ENCODE data around the gene EIF4E2. TPM values are rescaled to one million over a fixed set of nuclear protein-coding genes. Genes with fewer than 3 reads are reported as not detected.
A peak's percentile ranks its signal among the peaks of the same experiment; 100 is the strongest.

Gene EIF4E2
- total RNA-seq, result 10 to 100 TPM; 51.7 to 55.7 TPM

- Mint-ChIP-seq H3K4me3 (peak within 1 kb of the TSS; percentile 97), H3K27me3 (no peaks in the 10 kb centered on the region), H3K4me1 (ENCODE audit: low read depth) (peaks cover 65% of the 10 kb centered on the region), H3K36me3 (peaks cover 40% of the 10 kb centered on the region), H3K27ac (peak within 1 kb of the TSS; percentile 97), H3K9me3 (peaks cover 6% of the 10 kb centered on the region)
- intact Hi-C loops (cut with micrococcal nuclease), result loop anchor here (1.0 to 10.0 kb wide), 3 partner anchors 147 to 766 kb away; partner anchors contain the start of genes COPS7B, GIGYF2 and PDE6D
- ChIA-PET POLR2A (interaction anchor here (0.7 to 1.0 kb wide), 3 partner anchors 11 to 509 kb away, joined by 3 to 4 read pairs (median 3); partner anchors contain the start of genes CHRNG and INPP5D), CTCF (interaction anchor here (0.6 to 1.1 kb wide), 2 partner anchors 15 to 55 kb away, joined by 3 read pairs; no protein-coding TSS in a partner anchor)
- peak; percentile 95 for DNase-seq
These were observed at the start of gene EIF4E2, which contains the start of gene TIGD1 for GRCh38 chr2:232550354-232551249. EIF4E2 (plus strand) TSS chr2:232550689; CDS start chr2:232550725, 36 bp downstream. TIGD1 (minus strand) TSS chr2:232550557; CDS start chr2:232549882, 675 bp downstream.

DNA sequence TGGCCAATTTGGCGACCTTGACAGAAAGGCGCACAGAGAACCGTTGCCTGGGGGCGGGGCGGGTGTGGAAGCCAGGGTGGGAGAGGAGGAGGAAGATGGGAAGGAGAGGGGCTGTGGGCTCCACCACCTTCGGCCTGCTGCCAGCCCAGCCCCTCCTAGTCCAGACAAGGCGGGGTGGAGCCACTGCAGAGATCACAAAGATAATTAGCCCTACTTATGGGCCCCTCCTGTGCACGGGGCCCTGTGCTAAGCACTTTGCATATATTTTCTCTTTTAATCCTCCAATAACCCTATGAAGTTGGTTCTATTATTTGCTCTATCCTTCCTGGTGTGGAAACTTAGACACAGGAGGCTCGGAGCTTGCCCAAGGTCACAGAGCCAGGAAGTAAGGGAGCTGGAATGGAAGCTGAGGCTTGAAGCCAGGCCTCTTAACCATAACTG, 49.1 kb upstream of the EIF4E2 start:
- H3K36me3 Mint-ChIP-seq, result no peaks in the 10 kb centered on the region
- no peak for DNase-seq
- no peak overlapping the region for H3K27ac Mint-ChIP-seq
- H3K27me3 Mint-ChIP-seq, result peaks cover 34% of the 10 kb centered on the region
- H3K4me3 Mint-ChIP-seq, result no peak overlapping the region
- H3K9me3 Mint-ChIP-seq, result no peaks in the 10 kb centered on the region
- peaks cover 7% of the 10 kb centered on the region for H3K4me1 Mint-ChIP-seq (ENCODE audit: low read depth)
- intact Hi-C loops (cut with micrococcal nuclease), result no loop called here
- CTCF ChIA-PET, result no interaction called here
- POLR2A ChIA-PET, result no interaction called here

DNA sequence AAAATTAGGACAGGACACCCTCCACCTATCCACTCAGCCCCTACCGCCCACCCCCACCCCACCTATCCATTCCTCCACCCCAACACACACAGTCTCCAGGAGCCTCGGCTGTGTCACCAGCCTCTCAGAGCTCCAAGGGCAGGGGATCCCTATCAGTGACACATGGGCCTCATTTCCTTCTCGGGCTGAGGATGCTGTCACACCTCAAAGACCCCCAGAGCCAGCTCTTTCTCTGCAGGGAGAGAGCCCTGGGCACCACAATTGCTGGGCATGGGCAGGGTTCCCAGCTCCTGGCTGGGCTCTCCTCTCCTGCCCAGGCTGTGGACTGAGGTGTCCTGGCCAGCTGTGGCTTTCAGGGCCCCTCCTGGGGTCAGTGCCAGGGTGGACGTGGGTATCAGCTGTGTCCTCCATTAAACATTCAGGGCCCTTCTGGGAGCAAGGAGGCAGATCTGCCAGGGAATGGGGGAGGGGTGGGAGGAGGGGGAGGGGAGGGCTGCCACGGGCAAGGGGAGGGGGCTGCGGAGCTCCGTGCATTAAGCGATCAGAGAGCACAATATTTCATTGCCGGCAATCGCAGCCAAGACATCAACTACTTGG, 48.6 kb upstream of the EIF4E2 start:
- Mint-ChIP-seq H3K36me3 (no peaks in the 10 kb centered on the region), H3K9me3 (no peaks in the 10 kb centered on the region), H3K4me3 (no peak overlapping the region), H3K27me3 (peaks cover 34% of the 10 kb centered on the region), H3K27ac (no peak overlapping the region), H3K4me1 (ENCODE audit: low read depth) (peaks cover 7% of the 10 kb centered on the region)
- POLR2A ChIA-PET, result no interaction called here
- intact Hi-C loops (cut with micrococcal nuclease), result no loop called here
- CTCF ChIA-PET, result no interaction called here
- DNase-seq, result no peak

DNA sequence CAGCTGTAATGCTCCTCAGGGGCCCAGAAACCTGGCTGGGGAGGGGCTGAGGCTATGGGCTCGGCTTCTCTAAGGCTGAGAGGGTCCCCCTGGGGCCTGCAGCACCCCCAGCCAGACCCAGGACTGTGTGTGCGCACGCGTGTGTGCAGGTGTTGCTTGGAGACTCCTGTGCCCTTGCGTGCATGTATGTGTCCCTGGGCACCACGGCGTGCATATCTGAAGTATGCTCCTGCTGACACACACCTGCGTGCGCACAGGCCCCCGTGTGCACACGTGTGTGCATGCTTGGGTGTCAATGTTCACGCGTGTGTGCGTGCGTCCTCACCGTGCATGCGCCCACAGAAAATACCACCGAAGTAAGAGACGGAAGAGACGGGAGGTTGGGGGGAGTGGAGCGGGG, 48.0 kb upstream of the EIF4E2 start:
- CTCF ChIA-PET, result no interaction called here
- peak overlapping the region; percentile 55 for H3K4me3 Mint-ChIP-seq
- H3K36me3 Mint-ChIP-seq, result no peaks in the 10 kb centered on the region
- no peaks in the 10 kb centered on the region for H3K9me3 Mint-ChIP-seq
- intact Hi-C loops (cut with micrococcal nuclease), result no loop called here
- H3K27ac Mint-ChIP-seq, result no peak overlapping the region
- peaks cover 7% of the 10 kb centered on the region for H3K4me1 Mint-ChIP-seq (ENCODE audit: low read depth)
- H3K27me3 Mint-ChIP-seq, result peaks cover 34% of the 10 kb centered on the region
- peak; percentile 30 for DNase-seq
- POLR2A ChIA-PET, result no interaction called here

DNA sequence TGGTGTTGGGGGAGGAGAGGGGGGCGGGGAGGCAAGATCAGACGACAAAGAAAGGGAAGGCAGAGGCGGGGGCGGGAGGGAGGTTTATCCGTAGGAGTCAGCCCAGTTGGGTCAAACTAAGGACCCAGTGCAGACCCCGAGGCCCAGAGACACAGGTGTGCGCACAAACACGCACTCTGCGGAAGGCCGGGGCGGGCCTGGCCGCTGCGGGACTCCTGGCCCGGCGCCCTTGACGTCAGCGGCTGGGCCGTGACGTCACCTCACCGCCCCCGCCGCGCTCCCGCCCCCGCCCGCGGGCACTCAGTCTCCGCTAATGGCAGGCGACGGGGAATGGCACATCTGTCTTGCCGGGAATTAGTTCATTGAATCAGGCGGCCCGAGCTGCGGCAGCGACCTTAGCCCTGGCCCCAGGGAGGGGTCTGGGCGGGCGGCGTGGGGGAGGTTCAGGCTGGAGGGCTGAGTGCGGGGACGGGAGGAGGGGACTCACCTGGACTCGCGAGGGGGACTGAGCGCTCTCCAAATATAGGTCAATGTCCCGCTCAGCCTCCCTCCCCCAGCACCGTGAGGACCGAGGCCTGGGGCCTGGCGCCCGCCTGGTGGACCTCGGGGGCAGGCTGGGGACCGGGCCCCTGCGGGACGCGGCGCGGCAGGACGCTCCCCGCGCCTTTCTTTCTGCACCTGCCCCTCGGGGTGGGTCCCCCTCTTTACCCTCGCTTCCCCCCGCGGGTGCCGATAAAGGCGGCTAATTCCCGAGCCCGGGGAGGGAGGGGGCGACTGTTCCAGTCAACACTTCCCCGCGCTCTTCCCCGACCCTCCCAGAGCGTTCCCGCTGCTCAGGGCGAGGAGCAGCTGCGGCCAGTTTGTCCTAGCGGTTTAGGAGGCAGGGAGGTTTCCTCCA, 47.3 kb upstream of the EIF4E2 start:
- no peaks in the 10 kb centered on the region for H3K9me3 Mint-ChIP-seq
- peak; percentile 61 for DNase-seq
- peaks cover 7% of the 10 kb centered on the region for H3K4me1 Mint-ChIP-seq (ENCODE audit: low read depth)
- H3K27ac Mint-ChIP-seq, result no peak overlapping the region
- no peaks in the 10 kb centered on the region for H3K36me3 Mint-ChIP-seq
- peak overlapping the region; percentile 51 for H3K4me3 Mint-ChIP-seq
- CTCF ChIA-PET, result no interaction called here
- intact Hi-C loops (cut with micrococcal nuclease), result no loop called here
- H3K27me3 Mint-ChIP-seq, result peaks cover 34% of the 10 kb centered on the region
- POLR2A ChIA-PET, result no interaction called here

DNA sequence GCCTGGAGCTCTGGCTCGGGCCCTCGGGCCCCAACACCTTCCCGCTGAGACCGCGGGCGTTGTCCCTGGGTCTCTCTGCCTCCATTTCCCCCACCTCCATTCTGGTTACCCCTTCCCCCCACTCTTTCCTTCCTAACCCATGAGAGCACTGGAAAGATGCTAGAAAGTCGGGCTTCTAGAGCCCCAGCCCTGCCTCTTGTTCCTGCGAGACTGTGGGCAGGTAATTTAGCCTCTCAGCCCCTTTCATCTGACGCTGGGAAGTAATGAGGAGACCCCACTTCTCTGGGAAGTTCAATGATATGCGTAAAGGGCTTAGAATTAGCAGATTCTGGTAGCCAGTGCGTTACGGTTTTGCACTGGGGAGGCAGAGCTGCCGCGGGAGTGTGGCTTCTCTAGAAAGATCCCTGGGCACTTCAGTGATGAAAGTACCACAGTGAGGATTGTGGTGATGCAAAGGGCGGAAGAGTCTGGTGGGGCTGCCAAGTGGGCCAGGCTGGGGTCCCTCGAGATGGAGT, 46.6 kb upstream of the EIF4E2 start:
- intact Hi-C loops (cut with micrococcal nuclease), result no loop called here
- CTCF ChIA-PET, result no interaction called here
- DNase-seq, result no peak
- H3K36me3 Mint-ChIP-seq, result no peaks in the 10 kb centered on the region
- no peak overlapping the region for H3K27ac Mint-ChIP-seq
- peak overlapping the region; percentile 36 for H3K4me3 Mint-ChIP-seq
- H3K27me3 Mint-ChIP-seq, result peaks cover 34% of the 10 kb centered on the region
- H3K4me1 Mint-ChIP-seq (ENCODE audit: low read depth), result peaks cover 7% of the 10 kb centered on the region
- POLR2A ChIA-PET, result no interaction called here
- H3K9me3 Mint-ChIP-seq, result no peaks in the 10 kb centered on the region

DNA sequence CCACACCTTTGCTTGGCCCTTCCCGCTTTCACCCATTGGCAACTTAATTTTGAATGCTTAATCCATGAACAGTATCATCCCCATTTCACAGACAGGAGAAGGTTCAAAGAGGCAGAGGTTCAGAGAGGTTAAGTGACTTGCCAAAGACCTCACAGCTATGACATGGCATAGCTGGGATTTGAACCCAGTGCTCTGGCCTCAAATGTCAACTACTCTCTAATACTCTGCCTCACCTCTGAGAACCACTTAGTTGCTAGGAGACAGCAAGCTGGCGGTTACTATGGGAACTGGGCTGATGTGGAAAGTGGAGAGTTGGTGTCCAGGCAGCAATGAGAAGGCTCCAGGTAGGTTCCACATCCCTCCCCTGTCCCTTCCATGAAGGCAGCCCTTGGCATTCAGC, 46.1 kb upstream of the EIF4E2 start:
- no peaks in the 10 kb centered on the region for H3K36me3 Mint-ChIP-seq

GRCh38 chr2:232505856-232506255, 44.6 kb upstream of the EIF4E2 start:
- CTCF ChIA-PET, result interaction anchor here (0.6 kb wide), 1 partner anchor 483 kb away, joined by 3 read pairs; no protein-coding TSS in a partner anchor
- Mint-ChIP-seq H3K4me3 (no peak overlapping the region), H3K27me3 (peaks cover 26% of the 10 kb centered on the region), H3K27ac (no peak overlapping the region), H3K4me1 (ENCODE audit: low read depth) (peaks cover 7% of the 10 kb centered on the region), H3K36me3 (no peaks in the 10 kb centered on the region), H3K9me3 (no peaks in the 10 kb centered on the region)
- DNase-seq, result no peak
- POLR2A ChIA-PET, result no interaction called here
- intact Hi-C loops (cut with micrococcal nuclease), result no loop called here

More for the DNA sequence above, 46.1 kb upstream of the EIF4E2 start:
- Mint-ChIP-seq H3K4me3 (no peak overlapping the region), H3K9me3 (no peaks in the 10 kb centered on the region), H3K27me3 (peaks cover 34% of the 10 kb centered on the region), H3K4me1 (ENCODE audit: low read depth) (peaks cover 7% of the 10 kb centered on the region), H3K27ac (no peak overlapping the region)
- CTCF ChIA-PET, result no interaction called here
- intact Hi-C loops (cut with micrococcal nuclease), result no loop called here
- POLR2A ChIA-PET, result no interaction called here
- DNase-seq, result no peak

GRCh38 chr2:232506709-232507108, 43.8 kb upstream of the EIF4E2 start:
- Mint-ChIP-seq H3K4me1 (ENCODE audit: low read depth) (peaks cover 7% of the 10 kb centered on the region), H3K36me3 (no peaks in the 10 kb centered on the region), H3K27ac (no peak overlapping the region), H3K9me3 (no peaks in the 10 kb centered on the region), H3K4me3 (no peak overlapping the region), H3K27me3 (peaks cover 23% of the 10 kb centered on the region)
- ChIA-PET POLR2A (no interaction called here), CTCF (interaction anchor here (0.9 kb wide), 1 partner anchor 14 kb away, joined by 3 read pairs; no protein-coding TSS in a partner anchor)
- intact Hi-C loops (cut with micrococcal nuclease), result no loop called here
- DNase-seq, result no peak

GRCh38 chr2:232508251-232508650, 42.2 kb upstream of the EIF4E2 start:
- ChIA-PET POLR2A (no interaction called here), CTCF (interaction anchor here (0.7 kb wide), 1 partner anchor 64 kb away, joined by 3 read pairs; no protein-coding TSS in a partner anchor)
- no peak overlapping the region for H3K4me3 Mint-ChIP-seq
- intact Hi-C loops (cut with micrococcal nuclease), result no loop called here
- H3K36me3 Mint-ChIP-seq, result no peaks in the 10 kb centered on the region
- no peak for DNase-seq
- H3K27ac Mint-ChIP-seq, result no peak overlapping the region
- peaks cover 3% of the 10 kb centered on the region for H3K4me1 Mint-ChIP-seq (ENCODE audit: low read depth)
- no peaks in the 10 kb centered on the region for H3K9me3 Mint-ChIP-seq
- peaks cover 18% of the 10 kb centered on the region for H3K27me3 Mint-ChIP-seq

- no peak for DNase-seq
- Mint-ChIP-seq H3K36me3 (no peaks in the 10 kb centered on the region), H3K27me3 (peaks cover 5% of the 10 kb centered on the region), H3K27ac (no peak overlapping the region), H3K4me1 (ENCODE audit: low read depth) (no peaks in the 10 kb centered on the region), H3K4me3 (no peak overlapping the region), H3K9me3 (no peaks in the 10 kb centered on the region)
- CTCF ChIA-PET, result interaction anchor here (1.8 kb wide), 1 partner anchor 11 kb away, joined by 5 read pairs; no protein-coding TSS in a partner anchor
- POLR2A ChIA-PET, result no interaction called here
- intact Hi-C loops (cut with micrococcal nuclease), result no loop called here
These were observed 39.1 kb upstream of the EIF4E2 start for GRCh38 chr2:232511336-232511890.

Measured in activated CD4-positive, alpha-beta memory T cell treated with anti-CD3 and anti-CD28 coated beads for 36 hours (primary cell).